ENCODE results near the gene PDSS1. TPM values are rescaled to one million over a fixed set of nuclear protein-coding genes. Genes with fewer than 3 reads are reported as not detected.
"Not testable (repeated sequence)": the region's sequence is repeated elsewhere in the genome, so short reads cannot be mapped to it uniquely, and the experiment has no call there.

Gene PDSS1
- total RNA-seq, 1 donor from 2014 or later: 7.9 TPM

GRCh38 chr10:26684667-26685264 lies 12.7 kb upstream of the PDSS1 start:
- not testable (repeated sequence) for H3K36me3 ChIP-seq (ENCODE audit: control insufficient read depth, insufficient read depth, low read length); DNase-seq (ENCODE audit: low read depth); H3K27me3 ChIP-seq (ENCODE audit: control insufficient read depth, insufficient read depth, low read length)

DNA sequence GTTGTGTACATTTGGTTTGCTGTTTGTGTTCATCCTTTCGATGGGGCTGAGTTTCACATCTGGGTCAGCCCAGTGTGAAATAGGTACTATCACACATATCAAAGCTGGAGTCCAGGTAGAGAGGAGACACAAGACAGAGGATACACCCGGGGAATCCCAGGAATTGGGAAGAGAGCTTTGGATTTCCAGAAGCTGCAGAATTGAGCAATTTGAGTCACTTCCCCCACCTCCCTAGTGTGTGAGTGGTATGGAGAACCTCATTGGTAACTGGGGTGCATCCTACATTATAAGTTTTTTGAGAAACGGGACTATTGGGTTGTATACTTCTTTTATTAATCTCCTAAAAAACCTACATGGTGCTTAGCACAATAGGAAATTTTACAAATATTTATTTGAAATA lies 12.1 kb upstream of the PDSS1 start:
- DNase-seq (ENCODE audit: low read depth): no peak
- Histone ChIP-seq H3K4me3 (ENCODE audit: low read depth, low read length) (no peak overlapping the region), H3K36me3 (ENCODE audit: control insufficient read depth, insufficient read depth, low read length) (no peaks in the 10 kb centered on the region), H3K27me3 (ENCODE audit: control insufficient read depth, insufficient read depth, low read length) (no peaks in the 10 kb centered on the region)
- no peak for TF ChIP-seq CTCF (IDR thresholded peaks at IDR 0.05; ENCODE audit: insufficient read depth, low read length, poor library complexity, severe bottlenecking)

More at GRCh38 chr10:26684667-26685264, 12.7 kb upstream of the PDSS1 start:
- not testable (repeated sequence) for H3K4me3 ChIP-seq (ENCODE audit: low read depth, low read length)
- TF ChIP-seq CTCF (IDR thresholded peaks at IDR 0.05; ENCODE audit: insufficient read depth, low read length, poor library complexity, severe bottlenecking): peak; percentile 47

DNA sequence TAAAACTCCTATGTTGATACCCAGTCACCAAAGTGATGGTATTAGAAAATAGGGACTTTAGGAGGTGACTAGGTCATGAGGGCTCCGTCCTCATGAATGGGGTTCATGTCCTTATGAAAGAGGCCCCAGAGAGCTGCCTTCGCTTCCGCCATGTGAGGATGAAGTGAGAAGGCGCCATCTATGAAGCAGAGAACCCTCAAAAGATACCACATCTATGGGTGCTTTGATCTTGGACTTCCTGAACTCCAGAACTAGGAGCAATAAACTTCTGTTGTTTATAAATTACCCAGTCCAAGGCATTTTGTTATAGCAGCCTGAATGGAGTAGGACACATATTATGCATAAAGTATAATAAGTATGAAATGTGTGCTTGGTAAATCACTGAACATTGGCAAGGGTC lies 8.1 kb upstream of the PDSS1 start:
- DNase-seq (ENCODE audit: low read depth): no peak
- H3K4me3 ChIP-seq (ENCODE audit: low read depth, low read length): no peak overlapping the region
- no peak for TF ChIP-seq CTCF (IDR thresholded peaks at IDR 0.05; ENCODE audit: insufficient read depth, low read length, poor library complexity, severe bottlenecking)
- no peaks in the 10 kb centered on the region for H3K36me3 ChIP-seq (ENCODE audit: control insufficient read depth, insufficient read depth, low read length)
- H3K27me3 ChIP-seq (ENCODE audit: control insufficient read depth, insufficient read depth, low read length): no peaks in the 10 kb centered on the region

- no peak for TF ChIP-seq CTCF (IDR thresholded peaks at IDR 0.05; ENCODE audit: insufficient read depth, low read length, poor library complexity, severe bottlenecking)
- Histone ChIP-seq H3K36me3 (ENCODE audit: control insufficient read depth, insufficient read depth, low read length) (no peaks in the 10 kb centered on the region), H3K4me3 (ENCODE audit: low read depth, low read length) (no peak overlapping the region), H3K27me3 (ENCODE audit: control insufficient read depth, insufficient read depth, low read length) (no peaks in the 10 kb centered on the region)
- no peak for DNase-seq (ENCODE audit: low read depth)
These were observed 6.6 kb upstream of the PDSS1 start for GRCh38 chr10:26690731-26691475.

- H3K27me3 ChIP-seq (ENCODE audit: control insufficient read depth, insufficient read depth, low read length); DNase-seq (ENCODE audit: low read depth); H3K4me3 ChIP-seq (ENCODE audit: low read depth, low read length); H3K36me3 ChIP-seq (ENCODE audit: control insufficient read depth, insufficient read depth, low read length): not testable (repeated sequence)
These were observed 3.0 kb upstream of the PDSS1 start for GRCh38 chr10:26694536-26694935.

- no peak for DNase-seq (ENCODE audit: low read depth)
- Histone ChIP-seq H3K4me3 (ENCODE audit: low read depth, low read length) (peak overlapping the region; percentile 71), H3K27me3 (ENCODE audit: control insufficient read depth, insufficient read depth, low read length) (no peaks in the 10 kb centered on the region), H3K36me3 (ENCODE audit: control insufficient read depth, insufficient read depth, low read length) (peaks cover 1% of the 10 kb centered on the region)
- TF ChIP-seq CTCF (IDR thresholded peaks at IDR 0.05; ENCODE audit: insufficient read depth, low read length, poor library complexity, severe bottlenecking): no peak
These were observed 727 bp upstream of the PDSS1 start for GRCh38 chr10:26696786-26697162.

Data from kidney epithelial cell (primary cell).